Measurements from ENCODE around the gene C1QA.

C1QA gene, protein sequence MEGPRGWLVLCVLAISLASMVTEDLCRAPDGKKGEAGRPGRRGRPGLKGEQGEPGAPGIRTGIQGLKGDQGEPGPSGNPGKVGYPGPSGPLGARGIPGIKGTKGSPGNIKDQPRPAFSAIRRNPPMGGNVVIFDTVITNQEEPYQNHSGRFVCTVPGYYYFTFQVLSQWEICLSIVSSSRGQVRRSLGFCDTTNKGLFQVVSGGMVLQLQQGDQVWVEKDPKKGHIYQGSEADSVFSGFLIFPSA

DNA sequence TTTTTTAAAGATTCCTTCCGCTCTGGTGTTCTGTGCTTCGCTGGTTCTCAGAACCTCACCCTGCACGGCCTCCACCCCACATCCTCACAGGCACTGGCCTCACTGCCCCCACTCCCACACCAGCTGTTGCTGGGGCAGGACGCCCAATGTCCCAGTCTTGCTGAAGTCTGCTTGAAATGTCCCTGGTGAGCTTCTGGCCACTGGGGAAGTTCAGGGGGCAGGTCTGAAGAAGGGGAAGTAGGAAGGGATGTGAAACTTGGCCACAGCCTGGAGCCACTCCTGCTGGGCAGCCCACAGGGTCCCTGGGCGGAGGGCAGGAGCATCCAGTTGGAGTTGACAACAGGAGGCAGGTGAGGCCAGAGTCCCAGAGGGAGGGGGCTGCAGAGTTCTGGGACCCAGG is at the start of gene C1QA:
Gene C1QA, plus strand, starts transcription at position 276 of the 400 bp plus-strand sequence. CDS start 989 bp downstream, outside the sequence.
- peak in 34 of 56 donors; percentile 3 to 68 (median 32) for DNase-seq

DNA sequence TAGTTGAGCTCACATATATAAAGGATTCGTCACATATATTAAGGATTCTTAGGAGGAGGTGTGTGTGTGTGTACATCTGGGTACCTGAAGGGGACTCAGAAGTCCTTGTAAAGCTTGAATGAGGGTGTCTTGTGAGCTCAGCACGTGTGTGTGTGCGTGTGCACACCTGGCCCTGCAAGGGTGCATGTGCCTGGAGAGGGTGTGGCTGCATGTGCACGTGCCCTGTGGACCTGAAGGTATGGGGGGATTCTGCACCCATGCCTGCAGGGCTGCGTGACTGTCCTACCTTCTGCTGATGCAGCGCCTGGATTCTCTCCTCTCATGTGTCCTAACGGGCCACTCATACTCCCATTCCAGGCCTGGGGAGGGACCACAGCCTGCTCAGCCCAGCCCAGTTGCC is 49.2 kb upstream of the C1QA start:
- DNase-seq, result no peak

DNA sequence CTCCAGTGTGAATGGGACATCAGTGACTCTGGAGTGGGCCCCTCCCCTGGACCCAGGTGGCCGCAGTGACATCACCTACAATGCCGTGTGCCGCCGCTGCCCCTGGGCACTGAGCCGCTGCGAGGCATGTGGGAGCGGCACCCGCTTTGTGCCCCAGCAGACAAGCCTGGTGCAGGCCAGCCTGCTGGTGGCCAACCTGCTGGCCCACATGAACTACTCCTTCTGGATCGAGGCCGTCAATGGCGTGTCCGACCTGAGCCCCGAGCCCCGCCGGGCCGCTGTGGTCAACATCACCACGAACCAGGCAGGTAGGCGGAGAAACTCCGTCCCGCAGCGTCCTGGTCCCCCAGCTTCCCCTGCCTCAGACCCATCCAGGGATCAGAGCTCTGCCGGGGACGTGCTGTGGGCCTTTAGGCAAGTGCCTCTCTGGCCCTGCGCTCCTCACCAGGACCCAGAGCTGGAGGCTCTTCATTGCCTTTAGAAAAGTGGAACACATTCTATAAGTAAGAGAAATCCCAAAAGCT is 47.5 kb upstream of the C1QA start:
- no peak for DNase-seq

DNA sequence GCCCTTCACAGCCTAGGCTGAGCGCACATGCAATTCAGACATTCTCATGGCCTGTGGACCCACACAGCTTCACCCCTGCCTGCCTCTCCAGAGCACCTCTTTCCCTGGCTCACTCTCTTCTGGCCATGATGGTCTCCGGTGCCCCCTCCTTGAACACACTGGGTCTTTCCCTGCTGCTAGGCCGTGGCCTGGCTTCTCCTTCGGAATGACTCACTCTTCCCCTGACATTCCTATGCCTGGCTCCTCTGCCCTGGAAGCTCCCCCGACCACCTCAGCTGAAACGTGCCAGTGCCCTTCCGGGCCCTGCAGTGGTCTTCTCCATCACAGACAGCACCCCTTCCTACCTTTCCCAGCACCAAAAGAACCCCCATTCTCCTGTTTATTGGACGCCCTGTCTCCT is 44.9 kb upstream of the C1QA start:
- DNase-seq, result no peak

DNA sequence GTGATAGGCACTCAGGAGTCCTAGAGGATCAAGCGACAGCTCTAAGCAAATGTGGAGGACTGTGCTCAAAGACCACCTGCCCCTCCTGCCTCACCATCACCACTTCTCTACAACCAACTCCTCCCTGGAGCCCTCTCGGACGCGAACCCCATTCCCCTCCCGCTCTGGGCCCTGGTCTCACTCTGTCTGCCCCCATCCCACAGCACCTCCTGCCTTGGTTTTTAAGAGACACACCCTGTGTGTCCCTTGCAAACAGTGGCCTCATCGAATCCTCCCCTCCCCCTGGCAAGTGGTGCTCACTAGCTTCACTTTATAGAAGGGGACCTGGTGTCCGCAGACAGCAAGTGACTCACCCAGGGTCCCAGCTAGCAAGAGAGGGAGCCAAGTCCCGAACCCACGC is 44.4 kb upstream of the C1QA start:
- DNase-seq, result no peak

DNA sequence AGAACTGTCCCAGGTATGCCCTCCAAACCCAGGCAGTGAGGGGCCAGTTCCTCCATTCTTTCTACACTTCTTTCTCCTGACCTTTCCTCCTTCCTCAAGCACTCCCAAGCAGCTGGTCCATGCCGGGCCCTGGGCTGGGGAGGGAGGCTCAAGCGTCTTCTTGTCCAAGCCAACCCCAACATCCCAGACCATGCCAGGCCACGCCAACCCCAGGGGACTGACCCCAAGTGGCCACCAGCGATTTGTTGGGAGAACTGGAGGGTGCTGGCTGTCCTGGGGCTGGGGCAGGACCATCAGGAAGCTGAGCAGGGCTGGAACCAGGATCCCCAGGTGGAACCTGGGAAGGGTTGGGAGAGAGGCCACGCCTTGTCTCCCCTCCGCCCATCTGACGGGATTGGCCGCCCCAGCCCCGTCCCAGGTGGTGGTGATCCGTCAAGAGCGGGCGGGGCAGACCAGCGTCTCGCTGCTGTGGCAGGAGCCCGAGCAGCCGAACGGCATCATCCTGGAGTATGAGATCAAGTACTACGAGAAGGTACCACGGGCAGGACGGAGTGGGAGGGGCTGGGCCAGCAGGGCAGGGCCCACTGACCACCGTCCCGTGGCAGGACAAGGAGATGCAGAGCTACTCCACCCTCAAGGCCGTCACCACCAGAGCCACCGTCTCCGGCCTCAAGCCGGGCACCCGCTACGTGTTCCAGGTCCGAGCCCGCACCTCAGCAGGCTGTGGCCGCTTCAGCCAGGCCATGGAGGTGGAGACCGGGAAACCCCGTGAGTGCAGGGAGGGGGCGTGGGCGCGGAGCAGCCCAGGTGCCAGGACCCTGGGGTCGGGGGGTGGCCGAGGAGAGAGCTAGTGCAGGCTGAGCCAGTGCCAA is 43.3 kb upstream of the C1QA start:
- DNase-seq, result no peak

DNA sequence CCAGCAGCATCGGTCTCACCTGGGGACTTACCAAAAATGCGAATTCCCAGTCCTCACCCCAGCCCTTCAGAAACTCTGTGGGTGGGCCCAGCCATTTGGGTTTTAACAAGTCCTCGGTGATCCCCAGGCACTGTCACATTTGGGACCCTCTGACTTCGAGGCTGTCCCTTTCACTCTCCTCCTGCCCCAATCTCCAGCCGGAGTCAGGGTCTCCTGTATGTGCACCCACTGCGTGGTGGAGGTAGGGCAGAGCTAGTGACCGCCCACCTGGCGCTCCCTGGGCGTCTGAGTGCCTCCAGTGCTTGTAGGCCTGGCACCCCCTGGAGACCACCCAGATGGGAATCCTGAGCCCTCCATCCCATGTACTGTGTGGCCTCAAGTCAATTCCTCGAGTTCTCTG is 42.0 kb upstream of the C1QA start:
- DNase-seq, result no peak

DNA sequence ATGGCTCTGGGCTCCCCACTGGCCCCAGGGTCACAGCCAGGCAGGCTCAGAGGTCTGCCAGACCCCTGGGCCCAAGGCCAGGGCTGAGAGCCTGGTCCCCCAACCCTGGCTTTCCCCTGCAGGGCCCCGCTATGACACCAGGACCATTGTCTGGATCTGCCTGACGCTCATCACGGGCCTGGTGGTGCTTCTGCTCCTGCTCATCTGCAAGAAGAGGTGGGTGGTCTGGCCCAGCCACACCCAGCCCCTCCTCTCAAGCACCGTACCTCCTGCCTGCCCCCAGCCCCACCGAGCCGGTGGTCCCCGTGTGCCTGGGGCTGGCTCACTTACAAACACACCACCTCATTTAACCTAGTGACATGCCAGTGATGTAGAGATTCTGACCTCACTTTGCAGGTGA is 41.3 kb upstream of the C1QA start:
- DNase-seq, result no peak

DNA sequence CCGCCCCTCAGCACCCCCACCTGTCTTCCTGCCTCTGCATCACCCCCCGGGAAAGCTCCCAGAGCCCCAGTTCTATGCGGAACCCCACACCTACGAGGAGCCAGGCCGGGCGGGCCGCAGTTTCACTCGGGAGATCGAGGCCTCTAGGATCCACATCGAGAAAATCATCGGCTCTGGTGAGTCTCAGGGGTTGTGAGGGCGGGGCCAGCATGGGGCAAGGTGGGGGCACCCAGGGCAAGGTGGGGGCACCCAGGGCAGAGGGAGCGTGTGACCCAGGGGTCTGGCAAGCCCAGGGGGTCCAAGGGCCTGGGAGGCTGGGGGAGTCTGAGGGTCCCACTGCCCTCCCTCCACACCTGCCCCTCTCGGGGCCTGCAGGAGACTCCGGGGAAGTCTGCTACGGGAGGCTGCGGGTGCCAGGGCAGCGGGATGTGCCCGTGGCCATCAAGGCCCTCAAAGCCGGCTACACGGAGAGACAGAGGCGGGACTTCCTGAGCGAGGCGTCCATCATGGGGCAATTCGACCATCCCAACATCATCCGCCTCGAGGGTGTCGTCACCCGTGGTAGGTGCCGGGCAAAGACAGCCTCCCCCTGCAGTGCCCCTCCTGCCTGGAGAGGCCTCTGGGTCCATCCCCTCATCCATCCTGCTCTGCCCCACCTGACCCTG is 39.0 kb upstream of the C1QA start:
- DNase-seq, result no peak

DNA sequence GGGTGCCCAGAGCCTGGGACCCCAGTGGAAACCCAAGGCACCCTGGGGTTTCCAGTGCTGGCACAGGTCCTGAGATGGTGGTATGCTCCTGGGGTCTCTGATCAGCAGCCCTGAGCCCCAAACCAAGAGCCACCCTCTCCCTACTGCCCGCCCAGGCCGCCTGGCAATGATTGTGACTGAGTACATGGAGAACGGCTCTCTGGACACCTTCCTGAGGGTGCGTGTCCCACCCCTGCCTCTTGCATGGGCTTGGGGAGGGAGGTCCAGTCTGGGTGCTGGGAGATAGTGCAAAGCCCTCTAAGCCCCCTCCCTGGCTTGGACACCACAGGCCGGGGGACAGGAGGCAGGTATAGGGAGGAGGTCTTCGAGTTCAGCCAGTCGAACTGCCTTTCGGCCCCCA is 38.4 kb upstream of the C1QA start:
- no peak for DNase-seq

DNA sequence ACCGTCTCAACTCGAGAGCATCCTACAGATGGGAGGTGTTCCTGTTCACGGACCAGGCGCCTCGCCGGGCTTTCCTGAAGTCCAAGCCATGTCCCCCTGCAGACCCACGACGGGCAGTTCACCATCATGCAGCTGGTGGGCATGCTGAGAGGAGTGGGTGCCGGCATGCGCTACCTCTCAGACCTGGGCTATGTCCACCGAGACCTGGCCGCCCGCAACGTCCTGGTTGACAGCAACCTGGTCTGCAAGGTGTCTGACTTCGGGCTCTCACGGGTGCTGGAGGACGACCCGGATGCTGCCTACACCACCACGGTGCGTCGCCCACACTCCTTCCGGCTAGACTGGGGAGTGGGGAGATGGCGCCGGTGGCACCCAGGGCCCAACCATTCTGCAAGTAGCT is 37.7 kb upstream of the C1QA start:
- DNase-seq, result no peak

DNA sequence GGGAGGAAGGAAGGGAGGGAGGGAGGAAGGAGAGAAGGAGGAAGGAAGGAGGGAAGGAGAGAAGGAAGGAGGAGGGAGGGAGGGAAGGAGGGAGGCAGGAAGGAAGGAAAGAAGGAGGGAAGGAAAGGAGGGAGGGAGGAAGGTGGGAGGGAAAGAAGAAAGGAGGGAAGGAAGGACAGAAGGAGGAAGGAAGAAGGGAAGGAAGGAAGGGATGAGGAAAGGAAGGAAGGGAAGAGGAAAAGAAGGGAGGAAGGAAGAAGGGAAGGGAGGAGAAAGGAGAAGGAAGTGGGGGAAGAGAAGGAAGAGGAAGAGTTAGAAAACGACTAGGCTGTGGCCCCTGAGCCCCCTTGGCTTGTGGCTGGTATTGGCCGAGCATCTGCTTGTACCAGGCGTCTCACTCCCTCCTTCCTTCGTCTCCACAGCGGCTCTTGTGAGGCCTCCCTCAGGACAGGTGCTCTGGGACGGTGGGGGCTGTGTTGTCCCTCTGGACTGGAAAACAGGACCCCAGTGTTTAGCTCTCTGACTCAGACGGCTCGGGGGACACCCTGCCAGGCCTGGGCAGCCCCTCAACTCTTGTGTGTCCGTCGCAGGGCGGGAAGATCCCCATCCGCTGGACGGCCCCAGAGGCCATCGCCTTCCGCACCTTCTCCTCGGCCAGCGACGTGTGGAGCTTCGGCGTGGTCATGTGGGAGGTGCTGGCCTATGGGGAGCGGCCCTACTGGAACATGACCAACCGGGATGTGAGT is 36.2 kb upstream of the C1QA start:
- DNase-seq, result no peak

DNA sequence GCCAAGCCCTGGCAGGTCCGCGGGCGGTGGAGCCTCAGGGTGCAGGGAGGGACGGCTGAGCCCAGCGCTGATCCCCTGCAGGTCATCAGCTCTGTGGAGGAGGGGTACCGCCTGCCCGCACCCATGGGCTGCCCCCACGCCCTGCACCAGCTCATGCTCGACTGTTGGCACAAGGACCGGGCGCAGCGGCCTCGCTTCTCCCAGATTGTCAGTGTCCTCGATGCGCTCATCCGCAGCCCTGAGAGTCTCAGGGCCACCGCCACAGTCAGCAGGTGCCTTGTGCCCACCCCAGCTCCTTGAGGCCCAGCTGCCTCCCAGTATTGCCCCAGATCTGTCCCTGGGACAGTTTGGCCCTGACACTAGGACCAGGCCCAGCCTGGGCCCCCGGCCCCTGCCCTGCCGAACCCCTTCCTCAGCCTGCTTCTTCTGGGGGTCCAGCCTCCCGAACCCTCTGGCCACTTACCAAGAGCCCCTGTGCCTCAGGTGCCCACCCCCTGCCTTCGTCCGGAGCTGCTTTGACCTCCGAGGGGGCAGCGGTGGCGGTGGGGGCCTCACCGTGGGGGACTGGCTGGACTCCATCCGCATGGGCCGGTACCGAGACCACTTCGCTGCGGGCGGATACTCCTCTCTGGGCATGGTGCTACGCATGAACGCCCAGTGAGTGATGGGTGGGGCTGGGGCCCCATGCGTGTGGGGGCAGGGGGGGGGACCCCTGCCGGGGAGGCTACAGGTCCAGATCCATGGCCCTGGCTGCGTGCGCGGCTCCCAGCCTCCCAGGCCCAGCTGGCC is 35.4 kb upstream of the C1QA start:
- no peak for DNase-seq

DNA sequence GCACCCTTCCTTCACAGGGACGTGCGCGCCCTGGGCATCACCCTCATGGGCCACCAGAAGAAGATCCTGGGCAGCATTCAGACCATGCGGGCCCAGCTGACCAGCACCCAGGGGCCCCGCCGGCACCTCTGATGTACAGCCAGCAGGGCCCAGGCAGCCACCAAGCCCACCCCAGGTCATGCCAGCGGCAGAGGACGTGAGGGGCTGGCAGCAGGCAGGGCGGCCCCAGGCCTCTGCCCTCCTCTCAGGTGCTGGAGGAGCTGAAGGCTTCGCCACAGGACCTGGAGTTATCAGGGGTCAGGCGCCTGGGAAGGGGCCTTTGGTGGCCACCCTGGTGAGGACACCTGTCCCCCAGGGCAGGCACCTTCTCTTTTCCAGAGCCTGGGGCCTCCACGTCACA is 34.8 kb upstream of the C1QA start:
- no peak for DNase-seq

DNA sequence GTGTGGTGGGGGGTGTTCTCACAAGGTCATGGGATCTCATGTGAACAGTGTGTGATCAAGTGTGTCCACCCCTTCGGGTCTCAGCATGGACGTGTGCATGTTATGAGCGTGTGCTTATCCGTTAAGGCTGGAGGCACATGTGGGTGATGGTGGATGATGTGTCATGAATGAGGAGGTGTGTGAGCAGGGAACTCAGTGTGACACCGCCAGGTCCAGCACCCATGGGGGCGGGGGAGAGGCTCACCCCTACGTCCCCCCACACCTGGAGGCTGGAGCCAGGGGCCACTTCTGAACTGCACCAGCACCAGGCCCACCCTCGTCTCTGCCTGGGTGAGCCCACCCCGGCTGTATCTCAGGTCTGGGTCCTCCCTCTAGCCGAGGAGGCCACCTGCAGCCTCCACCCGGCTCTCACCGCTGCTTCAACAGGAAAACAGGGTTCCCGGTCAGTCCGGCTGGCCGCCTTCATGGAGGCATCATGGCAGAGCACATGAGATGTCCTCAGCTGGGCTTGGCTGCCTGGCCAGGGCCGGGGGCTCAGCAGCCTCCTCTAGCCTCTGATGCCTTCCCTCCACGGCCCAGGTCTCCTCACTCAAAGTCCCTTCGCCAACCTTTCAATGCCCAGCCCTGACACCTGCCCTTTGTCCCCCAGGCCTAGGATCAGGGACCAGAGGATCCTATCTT is 34.2 kb upstream of the C1QA start:
- no peak for DNase-seq

DNA sequence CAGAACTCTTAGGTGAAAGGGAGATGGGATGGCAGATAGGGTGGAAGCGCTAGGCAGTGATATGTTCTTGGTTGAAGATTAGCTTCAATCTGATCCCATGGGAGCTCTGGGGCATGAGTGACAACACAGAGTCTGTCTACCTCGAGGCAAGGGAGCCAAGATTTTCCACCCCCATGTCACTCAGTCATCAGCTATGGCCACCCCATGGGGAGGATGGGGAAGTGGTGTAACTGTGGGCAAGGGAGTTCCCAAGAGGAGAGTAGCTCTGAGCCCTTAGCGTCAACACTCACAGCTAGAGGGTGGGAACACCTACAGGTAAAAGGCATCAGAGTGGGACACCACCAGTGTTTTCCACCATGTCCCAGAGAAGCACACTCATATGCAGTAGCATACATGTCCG is 30.3 kb upstream of the C1QA start:
- DNase-seq, result no peak

DNA sequence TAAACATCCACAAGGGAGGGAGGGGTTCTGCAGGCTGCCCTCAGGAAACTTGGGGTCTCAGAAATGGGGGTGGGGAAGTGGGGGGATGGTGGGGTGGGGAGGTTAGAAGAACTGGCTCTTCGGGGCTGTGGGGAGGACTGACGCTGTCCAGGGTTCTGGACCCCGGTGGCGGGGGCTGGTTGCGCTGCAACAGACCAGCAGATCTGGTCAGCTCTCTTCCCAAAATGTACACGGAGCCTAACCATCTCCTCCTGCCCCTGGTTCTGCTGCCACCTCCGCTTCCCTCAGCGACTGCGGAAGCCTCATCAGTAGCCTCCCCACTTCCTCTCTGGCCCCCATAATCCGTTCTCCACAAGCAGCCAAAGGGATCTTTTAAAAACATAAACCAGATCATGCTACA is 29.3 kb upstream of the C1QA start:
- no peak for DNase-seq

DNA sequence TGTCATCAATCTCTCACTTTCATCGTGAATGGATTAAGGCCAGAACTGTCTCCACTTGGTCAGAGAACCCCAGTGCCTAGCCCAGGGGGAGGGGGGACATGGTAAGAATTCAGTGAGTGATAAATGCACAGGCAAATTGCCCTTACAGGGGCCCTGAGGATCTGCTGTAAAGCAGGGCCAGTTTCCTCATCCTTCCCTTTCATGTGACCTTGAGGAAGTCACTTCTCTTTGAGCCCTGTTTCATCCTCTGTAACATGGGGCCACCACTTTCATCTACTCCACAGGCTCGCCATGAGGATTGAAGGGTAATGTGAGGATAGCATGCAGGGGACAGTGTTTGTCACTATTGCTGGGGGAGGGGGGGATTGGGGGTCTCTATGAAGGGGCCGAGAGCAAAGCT is 28.1 kb upstream of the C1QA start:
- no peak for DNase-seq

DNA sequence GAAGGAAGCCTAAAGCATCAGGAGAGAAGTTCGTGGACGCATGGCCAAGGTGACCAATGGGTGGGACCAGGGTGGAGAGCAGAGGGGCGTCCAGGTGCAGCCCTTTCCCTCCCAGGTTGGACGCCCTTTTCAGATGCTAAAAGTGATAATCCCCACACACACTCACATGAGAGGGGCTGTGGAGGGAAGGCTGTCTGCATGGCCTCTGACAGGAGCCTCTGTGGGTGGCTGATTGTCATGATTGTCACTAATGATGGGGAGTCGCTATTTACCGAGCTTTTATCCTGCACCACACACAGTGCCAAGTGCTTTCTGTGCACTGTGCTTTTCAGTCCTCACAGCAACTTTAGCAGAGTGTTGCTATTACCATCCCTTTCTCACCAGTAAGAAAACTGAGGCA is 27.1 kb upstream of the C1QA start:
- no peak for DNase-seq

DNA sequence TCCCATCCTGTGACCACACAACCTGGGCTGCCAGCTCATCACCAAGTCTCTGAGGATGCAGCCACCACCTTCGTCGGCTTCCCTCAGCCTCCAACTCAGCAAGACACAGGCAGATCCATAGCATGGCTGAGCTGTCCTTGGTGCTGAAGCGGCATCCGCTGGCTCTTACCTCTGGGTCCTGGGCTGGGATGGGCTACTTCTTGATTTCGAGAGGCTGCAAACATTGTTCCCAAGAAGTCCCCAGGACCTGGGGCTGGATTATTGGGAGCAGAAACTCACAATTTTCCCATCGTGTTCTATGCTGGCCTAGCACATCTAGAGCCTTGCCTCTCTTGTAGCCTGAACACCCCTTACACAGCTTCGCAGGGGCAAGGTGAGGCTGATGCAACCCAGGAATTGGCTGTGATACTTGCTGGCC is 24.9 kb upstream of the C1QA start:
- DNase-seq, result peak in 4 of 56 donors; percentile 2 to 15 (median 8)

Measured in amygdala (tissue), 56 donors.